OCI-LY1 (cell line): ENCODE results near the gene GGA2.

Experiments used
- H2AFZ ChIP-seq: fragments of 200-600 bp; sonication (generic), shearing (Covaris generic); 2 replicates; pipeline ENCODE4 v1.6.0; 2014; ENCODE audit warnings: antibody characterized with exemption, mild to moderate bottlenecking, low read length
- H3F3A ChIP-seq: fragments of 200-600 bp; sonication (generic), shearing (Covaris generic); 2 replicates; pipeline ENCODE4 v1.6.0; 2014; ENCODE audit warnings: mild to moderate bottlenecking, antibody characterized with exemption, low read length, moderate library complexity; ENCODE audit not compliant: insufficient read depth
- H3K27ac ChIP-seq: fragments of 200-600 bp; sonication (generic); 2 replicates; pipeline ENCODE4 v1.5.1; 2014; ENCODE audit warnings: low read length, mixed run types, mild to moderate bottlenecking, low read depth; ENCODE audit not compliant: poor library complexity, severe bottlenecking
- H3K27me3 ChIP-seq: fragments of 200-600 bp; sonication (generic); 2 replicates; pipeline ENCODE4 v1.6.0; 2014; ENCODE audit warnings: antibody characterized with exemption, mild to moderate bottlenecking, low read length, moderate library complexity; ENCODE audit not compliant: insufficient read depth
- H3K36me3 ChIP-seq: fragments of 200-600 bp; sonication (generic); 2 replicates; pipeline ENCODE4 v1.6.1; 2014; ENCODE audit warnings: mild to moderate bottlenecking, antibody characterized with exemption, low read length, moderate library complexity, mixed read lengths; ENCODE audit not compliant: insufficient read depth
- H3K4me1 ChIP-seq: fragments of 200-600 bp; sonication (generic); 2 replicates; pipeline ENCODE4 v1.5.1; 2014; ENCODE audit warnings: mild to moderate bottlenecking, low read length, moderate library complexity; ENCODE audit not compliant: insufficient read depth, severe bottlenecking
- H3K4me2 ChIP-seq: fragments of 200-600 bp; sonication (generic), shearing (Covaris generic); 2 replicates; pipeline ENCODE4 v1.6.1; 2014; ENCODE audit warnings: low read length
- H3K4me3 ChIP-seq: fragments of 200-600 bp; sonication (generic); 2 replicates; pipeline ENCODE4 v1.5.1; 2014; ENCODE audit warnings: low read length, low read depth, mild to moderate bottlenecking, mixed read lengths; ENCODE audit not compliant: poor library complexity, severe bottlenecking
- H3K79me2 ChIP-seq: fragments of 200-600 bp; shearing (Covaris generic); 2 replicates; pipeline ENCODE4 v1.6.1; 2016; ENCODE audit warnings: mixed run types, low read length, mixed read lengths; ENCODE audit not compliant: insufficient read depth
- H3K9ac ChIP-seq: fragments of 200-600 bp; sonication (generic), shearing (Covaris generic); 2 replicates; pipeline ENCODE4 v1.6.1; 2014; ENCODE audit warnings: mild to moderate bottlenecking, low read length, mixed read lengths
- H3K9me2 ChIP-seq: fragments of 200-600 bp; sonication (generic), shearing (Covaris generic); 2 replicates; pipeline ENCODE4 v1.6.1; 2014; ENCODE audit warnings: low read depth, mild to moderate bottlenecking, low read length, mixed read lengths
- H3K9me3 ChIP-seq: fragments of 200-600 bp; shearing (Covaris generic); 2 replicates; pipeline ENCODE4 v1.6.1; 2014; ENCODE audit warnings: low read length, mixed read lengths
- H4K20me1 ChIP-seq: fragments of 200-600 bp; sonication (generic), shearing (Covaris generic); 2 replicates; pipeline ENCODE4 v1.6.0; 2016; ENCODE audit warnings: mild to moderate bottlenecking, low read length; ENCODE audit not compliant: insufficient read depth
- CTCF ChIP-seq: fragments of 200-600 bp; sonication (generic), shearing (Covaris generic); IDR thresholded peaks from 2 replicates; pipeline ENCODE4 v1.5.1; 2017; ENCODE audit warnings: mild to moderate bottlenecking, antibody characterized with exemption, low read length, moderate library complexity, mixed read lengths
- EZH2 ChIP-seq: fragments of 200-600 bp; sonication (generic), shearing (Covaris generic); IDR thresholded peaks from 2 replicates; pipeline ENCODE4 v1.8.0; 2017; ENCODE audit warnings: borderline replicate concordance, mixed run types, mild to moderate bottlenecking, antibody characterized with exemption, low read length, moderate library complexity, mixed read lengths

Gene GGA2

DNA sequence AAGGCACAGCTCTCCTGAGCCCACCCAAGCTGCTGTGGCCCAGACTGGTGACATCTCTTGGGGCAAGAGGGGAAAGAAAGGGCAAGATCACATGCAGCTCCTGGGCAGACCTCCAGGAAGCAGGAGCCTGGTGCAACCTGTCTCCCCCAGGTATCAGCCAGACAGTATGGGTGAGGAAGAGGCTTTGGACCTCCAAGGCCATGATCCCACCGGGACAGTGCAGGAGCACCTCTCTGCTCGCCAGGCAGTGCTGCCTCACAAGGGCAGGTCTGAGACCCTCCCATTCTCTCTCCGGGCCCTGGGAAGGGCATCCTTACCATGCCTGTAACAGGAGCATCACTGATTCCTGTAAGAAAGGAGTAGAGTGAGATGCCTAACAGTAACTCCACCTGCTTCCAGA lies 31.7 kb downstream of the GGA2 start:
- peaks cover 96% of the 10 kb centered on the region for H3K36me3 ChIP-seq
- H3K27ac ChIP-seq, result no peak overlapping the region
- no peaks in the 10 kb centered on the region for H3K9me2 ChIP-seq
- H4K20me1 ChIP-seq, result no peaks in the 10 kb centered on the region
- no peak overlapping the region for H3K9ac ChIP-seq
- H3F3A ChIP-seq, result no peaks in the 10 kb centered on the region
- H3K4me1 ChIP-seq, result no peaks in the 10 kb centered on the region
- H3K27me3 ChIP-seq, result no peaks in the 10 kb centered on the region
- H3K79me2 ChIP-seq, result no peaks in the 10 kb centered on the region
- TF ChIP-seq CTCF (no peak), EZH2 (no peak)
- no peak overlapping the region for H3K4me3 ChIP-seq
- no peaks in the 10 kb centered on the region for H3K9me3 ChIP-seq
- H3K4me2 ChIP-seq, result no peak overlapping the region
- H2AFZ ChIP-seq, result no peak overlapping the region

DNA sequence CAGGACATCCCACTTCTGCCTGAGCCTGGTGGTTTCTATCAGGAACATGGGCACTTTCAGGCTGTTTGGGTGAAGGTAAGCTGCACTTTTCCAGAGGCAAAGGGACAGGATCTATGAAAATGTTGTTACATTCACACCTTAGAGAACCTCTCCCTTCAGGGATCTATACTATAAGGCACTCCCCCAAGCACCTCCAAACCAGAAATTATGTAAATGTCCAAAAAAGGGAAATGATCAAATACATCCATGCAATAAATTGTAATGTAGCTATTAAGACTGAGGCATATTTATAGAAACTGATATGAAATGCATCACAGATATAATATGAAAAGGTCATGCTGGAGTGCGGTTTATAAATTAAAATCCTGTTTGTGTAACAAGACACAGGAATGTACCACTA lies 34.0 kb downstream of the GGA2 start:
- H3K9me3 ChIP-seq, result no peaks in the 10 kb centered on the region
- H3F3A ChIP-seq, result no peaks in the 10 kb centered on the region
- H3K4me3 ChIP-seq, result no peak overlapping the region
- H3K9ac ChIP-seq, result no peak overlapping the region
- H4K20me1 ChIP-seq, result no peaks in the 10 kb centered on the region
- H3K27me3 ChIP-seq, result no peaks in the 10 kb centered on the region
- no peak overlapping the region for H3K4me2 ChIP-seq
- H3K36me3 ChIP-seq, result peaks cover 93% of the 10 kb centered on the region
- TF ChIP-seq CTCF (no peak), EZH2 (no peak)
- H3K79me2 ChIP-seq, result no peaks in the 10 kb centered on the region
- H2AFZ ChIP-seq, result no peak overlapping the region
- H3K9me2 ChIP-seq, result no peaks in the 10 kb centered on the region
- no peak overlapping the region for H3K27ac ChIP-seq
- no peaks in the 10 kb centered on the region for H3K4me1 ChIP-seq

DNA sequence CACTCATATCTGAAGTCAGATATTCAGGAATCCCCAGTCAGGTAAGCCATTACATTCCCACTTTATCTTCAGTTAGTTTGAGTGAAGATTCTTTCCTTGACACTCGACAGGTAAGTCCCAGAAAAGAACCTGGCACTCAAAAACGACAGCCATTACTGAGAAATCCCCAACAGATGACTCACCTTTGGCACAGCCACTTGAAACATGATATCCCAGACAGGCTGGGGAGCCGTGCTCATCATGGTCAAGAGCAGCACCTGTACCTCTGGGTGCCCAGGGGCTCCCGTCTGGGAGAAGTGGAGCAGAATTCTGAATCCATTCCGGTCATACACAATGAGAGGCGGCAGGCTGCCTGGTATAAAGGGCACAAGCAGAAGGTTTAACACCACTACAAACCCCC lies 40.5 kb downstream of the GGA2 start:
- no peaks in the 10 kb centered on the region for H4K20me1 ChIP-seq
- H3F3A ChIP-seq, result no peaks in the 10 kb centered on the region
- H3K36me3 ChIP-seq, result peaks cover 96% of the 10 kb centered on the region
- no peak overlapping the region for H3K4me3 ChIP-seq
- H3K27ac ChIP-seq, result no peak overlapping the region
- no peak for TF ChIP-seq CTCF
- TF ChIP-seq EZH2, result no peak
- no peak overlapping the region for H2AFZ ChIP-seq
- no peaks in the 10 kb centered on the region for H3K27me3 ChIP-seq
- no peaks in the 10 kb centered on the region for H3K9me3 ChIP-seq
- H3K9ac ChIP-seq, result no peak overlapping the region
- H3K79me2 ChIP-seq, result no peaks in the 10 kb centered on the region
- H3K9me2 ChIP-seq, result no peaks in the 10 kb centered on the region
- no peaks in the 10 kb centered on the region for H3K4me1 ChIP-seq
- H3K4me2 ChIP-seq, result no peak overlapping the region
